Muscle of leg (tissue), 11 donors: ENCODE measurements around the gene PAK2. TPM values are rescaled to one million over a fixed set of nuclear protein-coding genes. Genes with fewer than 3 reads are reported as not detected.
"Not testable (repeated sequence)": the region's sequence is repeated elsewhere in the genome, so short reads cannot be mapped to it uniquely, and the experiment has no call there.

Experiments used
- DNase-seq: peaks from one replicate; pipeline ENCODE4 v3.0.0; 2013
- H3K27ac ChIP-seq: one replicate; pipeline ENCODE4 v1.5.1; 2013; ENCODE audit warnings: mild to moderate bottlenecking, low read length, control low read depth
- H3K27me3 ChIP-seq: one replicate; pipeline ENCODE4 v1.6.1; 2013; ENCODE audit warnings: low read length; ENCODE audit not compliant: control insufficient read depth, insufficient read depth
- H3K36me3 ChIP-seq: one replicate; pipeline ENCODE4 v1.6.1; 2013; ENCODE audit warnings: low read length; ENCODE audit not compliant: control insufficient read depth, insufficient read depth
- H3K4me1 ChIP-seq: one replicate; pipeline ENCODE4 v1.6.1; 2013; ENCODE audit warnings: low read length; ENCODE audit not compliant: control insufficient read depth, insufficient read depth
- H3K4me3 ChIP-seq: one replicate; pipeline ENCODE4 v1.5.1; 2013; ENCODE audit warnings: low read length, control low read depth
- H3K9me3 ChIP-seq: replicated peaks from 2 replicates; pipeline ENCODE4 v1.6.1; 2013; ENCODE audit warnings: low read depth, low read length; ENCODE audit not compliant: control insufficient read depth
- WGBS: methylation state at CpG from one replicate; pipeline ENCODE4 v1.1.5; 2013; ENCODE audit warnings: missing lambda C conversion rate; ENCODE audit not compliant: insufficient coverage; 5-methylcytosine and 5-hydroxymethylcytosine counted together
- polyA plus RNA-seq, 8 donors: library from polyadenylated mRNA; unstranded; fragments of 120-200 nt; gene quantifications; one replicate each; pipeline versions ENCODE4 v1.2.1 to v1.2.3, GENCODE V29; 2013; ENCODE audit warnings: inconsistent platforms in 1 of 8, low replicate concordance in 1 of 8; ENCODE audit not compliant: insufficient read length in 8 of 8, insufficient read depth in 1 of 8
- total RNA-seq: library from RNA; stranded (reverse); fragments of 120-200 nt; gene quantifications from one replicate; pipeline ENCODE4 v1.2.4, GENCODE V29; 2013

PAK2 gene
- total and polyA plus RNA-seq, 9 donors = 23.7 to 63.9 (median 51.1) TPM

DNA sequence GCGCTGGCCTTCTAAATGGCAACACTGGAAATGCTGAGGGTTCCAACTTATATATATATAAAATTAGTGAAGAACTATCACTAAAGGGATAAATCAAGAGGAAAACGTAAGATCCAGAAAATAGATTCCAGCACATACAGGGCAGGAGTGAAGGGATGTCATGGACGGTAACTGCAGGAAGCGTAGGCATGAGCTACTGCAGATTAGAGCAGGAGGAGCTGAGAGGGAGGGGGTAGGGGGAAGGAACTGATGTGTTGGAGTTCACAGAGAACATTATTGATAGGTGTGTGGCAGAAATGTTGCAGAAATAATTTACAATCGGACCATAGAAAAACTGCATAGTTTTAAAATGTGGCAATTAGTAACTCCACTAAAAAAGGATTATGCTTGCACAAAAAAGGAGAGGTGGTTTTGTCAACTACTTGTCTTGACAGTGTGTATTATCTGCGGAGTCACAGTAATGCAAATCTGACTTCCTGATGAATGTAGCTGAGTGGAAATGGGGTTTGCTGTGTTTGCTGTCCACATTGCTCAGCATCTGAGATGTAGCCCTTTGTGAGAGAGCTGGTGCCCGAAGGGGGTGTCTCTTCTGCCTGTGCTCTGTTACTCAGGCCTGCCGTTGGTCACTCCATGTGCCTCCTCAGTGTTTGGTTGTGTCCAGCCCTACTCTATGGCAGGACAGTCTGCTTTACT is 61.2 kb downstream of the PAK2 start:
- Histone ChIP-seq H3K27me3 (no peaks in the 10 kb centered on the region), H3K9me3 (no peaks in the 10 kb centered on the region), H3K36me3 (peaks cover 18% of the 10 kb centered on the region), H3K4me3 (no peak overlapping the region), H3K4me1 (no peaks in the 10 kb centered on the region), H3K27ac (no peak overlapping the region)
- 90% methylated on average over 5 of the region's 8 CpGs for WGBS
- DNase-seq = no peak

DNA sequence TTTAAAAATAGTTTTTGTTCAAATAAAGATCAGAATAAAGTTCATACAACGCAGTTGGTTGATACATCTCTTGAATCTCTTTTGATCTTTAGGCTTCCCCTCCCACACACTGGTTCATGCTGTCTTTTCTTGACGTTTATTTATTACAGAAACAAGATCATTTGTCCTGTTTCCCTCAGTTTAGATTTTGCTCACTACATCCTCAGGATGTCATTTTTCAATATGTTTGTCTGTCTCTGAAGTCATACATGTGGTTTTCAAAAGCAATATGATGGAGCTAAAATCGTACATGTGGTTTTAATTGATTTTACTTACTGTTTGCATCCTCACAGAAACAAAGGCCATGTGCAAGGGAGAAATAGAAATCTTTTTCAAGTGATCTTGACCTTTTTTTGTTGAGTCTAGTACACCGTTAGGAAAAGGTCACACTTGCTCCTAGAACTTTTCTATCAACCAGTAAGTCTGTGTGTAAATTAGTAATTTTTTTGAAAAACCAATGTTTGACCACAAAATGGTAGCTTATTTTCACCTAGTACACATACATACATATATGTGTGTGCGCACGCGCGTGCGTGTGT is 64.3 kb downstream of the PAK2 start:
- WGBS = 60% methylated on average over 1 of the region's 9 CpGs
- no peak overlapping the region for H3K27ac ChIP-seq
- no peaks in the 10 kb centered on the region for H3K4me1 ChIP-seq
- no peaks in the 10 kb centered on the region for H3K9me3 ChIP-seq
- H3K27me3 ChIP-seq = no peaks in the 10 kb centered on the region
- H3K4me3 ChIP-seq = no peak overlapping the region
- peaks cover 36% of the 10 kb centered on the region for H3K36me3 ChIP-seq
- DNase-seq = no peak

DNA sequence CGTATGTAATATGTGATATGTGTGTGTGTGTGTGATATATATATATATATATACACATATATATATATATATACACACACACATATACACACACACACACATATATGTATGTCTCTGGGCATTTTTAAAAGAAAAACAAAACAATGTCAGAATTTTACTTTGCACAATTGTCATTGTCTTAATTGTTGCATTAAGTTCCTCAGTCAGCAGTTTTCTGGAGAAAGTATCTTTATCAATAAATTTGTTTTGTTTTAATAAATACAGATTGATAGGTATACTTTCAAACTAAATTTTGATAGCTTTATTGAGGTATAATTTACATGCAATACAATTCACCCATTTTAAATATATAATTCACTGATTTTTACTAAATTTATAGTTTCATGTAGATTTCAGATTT is 65.1 kb downstream of the PAK2 start:
- DNase-seq = no peak
- Histone ChIP-seq H3K4me3 (no peak overlapping the region), H3K36me3 (peaks cover 38% of the 10 kb centered on the region), H3K27me3 (no peaks in the 10 kb centered on the region), H3K9me3 (no peaks in the 10 kb centered on the region), H3K27ac (no peak overlapping the region), H3K4me1 (no peaks in the 10 kb centered on the region)
- WGBS = no CpG with 5 or more reads among the region's 1 CpG

DNA sequence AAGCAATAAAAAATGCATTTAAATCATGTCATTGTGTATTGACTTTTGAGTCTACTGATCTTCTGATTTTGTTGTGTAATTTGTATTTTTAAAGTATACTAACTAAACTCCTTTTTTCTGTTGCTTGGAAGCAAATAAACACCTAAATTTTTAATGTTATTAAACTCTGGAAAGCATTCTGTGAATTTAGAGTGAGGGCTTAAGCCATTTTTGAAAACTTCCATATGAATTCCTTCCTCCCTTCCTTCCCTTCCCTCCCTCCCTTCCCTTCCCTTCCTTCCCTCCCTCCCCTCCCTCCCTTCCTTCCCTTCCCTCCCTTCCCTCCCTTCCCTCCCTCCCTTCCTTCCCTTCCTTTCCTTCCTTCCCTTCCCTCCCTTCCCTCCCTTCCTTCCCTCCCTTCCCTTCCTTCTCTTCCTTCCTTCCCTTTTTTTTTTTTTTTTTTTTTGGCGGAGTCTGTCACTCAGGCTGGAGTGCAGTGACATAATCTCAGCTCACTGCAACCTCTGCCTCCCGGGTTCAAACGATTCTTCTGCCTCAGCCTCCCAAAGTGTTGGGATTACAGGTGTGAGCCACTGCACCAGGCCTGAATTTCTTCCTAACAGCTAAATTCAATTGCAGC is 71.4 kb downstream of the PAK2 start:
- Histone ChIP-seq H3K4me3 (no peak overlapping the region), H3K27ac (no peak overlapping the region), H3K36me3 (peaks cover 40% of the 10 kb centered on the region), H3K9me3 (no peaks in the 10 kb centered on the region), H3K27me3 (no peaks in the 10 kb centered on the region), H3K4me1 (no peaks in the 10 kb centered on the region)
- peak; percentile 5 for DNase-seq
- no CpG with 5 or more reads among the region's 3 CpGs for WGBS

DNA sequence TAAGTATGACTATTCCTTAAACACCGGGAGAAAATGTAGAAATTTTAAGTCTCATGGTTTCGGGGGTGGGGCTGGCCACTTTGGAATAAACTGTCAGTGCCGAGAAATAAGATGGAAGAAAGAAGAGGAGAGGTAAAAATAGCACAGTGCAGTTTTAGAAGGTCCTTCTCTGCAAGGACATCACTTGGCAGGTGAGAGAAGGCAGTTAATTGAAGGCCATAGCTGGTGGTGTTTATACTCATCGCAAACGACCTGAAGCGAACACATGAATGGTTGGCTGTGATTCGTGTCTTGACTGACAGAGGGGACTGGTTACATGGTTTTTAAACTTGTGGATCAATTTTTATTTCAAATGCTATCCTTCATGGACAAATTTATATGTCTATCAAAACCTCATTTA is 73.2 kb downstream of the PAK2 start:
- no peaks in the 10 kb centered on the region for H3K27me3 ChIP-seq
- no peaks in the 10 kb centered on the region for H3K4me1 ChIP-seq
- DNase-seq = no peak
- no peak overlapping the region for H3K27ac ChIP-seq
- peaks cover 36% of the 10 kb centered on the region for H3K36me3 ChIP-seq
- no peak overlapping the region for H3K4me3 ChIP-seq
- 93% methylated on average over 3 of the region's 7 CpGs for WGBS
- H3K9me3 ChIP-seq = no peaks in the 10 kb centered on the region

DNA sequence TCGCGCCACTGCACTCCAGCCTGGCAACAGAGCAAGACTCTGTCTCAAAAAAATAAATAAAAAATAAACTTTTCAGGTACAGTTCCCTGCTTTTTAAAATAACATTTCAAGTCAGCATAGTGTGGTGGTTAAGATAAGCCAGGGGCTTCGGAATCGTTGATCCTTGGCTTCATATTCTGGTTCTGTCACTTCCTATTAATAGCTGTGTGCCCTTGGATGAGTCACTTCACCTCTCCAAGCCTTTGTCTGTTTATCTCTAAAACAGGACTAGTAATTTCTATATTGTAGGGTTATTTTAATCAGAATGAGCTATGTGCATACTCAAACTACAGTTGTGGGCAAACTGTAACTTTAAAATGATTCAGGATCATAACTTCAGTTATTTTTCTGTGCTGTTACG is 74.2 kb downstream of the PAK2 start:
- Histone ChIP-seq H3K27ac (no peak overlapping the region), H3K9me3 (no peaks in the 10 kb centered on the region), H3K4me1 (no peaks in the 10 kb centered on the region), H3K36me3 (peaks cover 28% of the 10 kb centered on the region), H3K4me3 (no peak overlapping the region), H3K27me3 (no peaks in the 10 kb centered on the region)
- no peak for DNase-seq
- no CpG with 5 or more reads among the region's 5 CpGs for WGBS

DNA sequence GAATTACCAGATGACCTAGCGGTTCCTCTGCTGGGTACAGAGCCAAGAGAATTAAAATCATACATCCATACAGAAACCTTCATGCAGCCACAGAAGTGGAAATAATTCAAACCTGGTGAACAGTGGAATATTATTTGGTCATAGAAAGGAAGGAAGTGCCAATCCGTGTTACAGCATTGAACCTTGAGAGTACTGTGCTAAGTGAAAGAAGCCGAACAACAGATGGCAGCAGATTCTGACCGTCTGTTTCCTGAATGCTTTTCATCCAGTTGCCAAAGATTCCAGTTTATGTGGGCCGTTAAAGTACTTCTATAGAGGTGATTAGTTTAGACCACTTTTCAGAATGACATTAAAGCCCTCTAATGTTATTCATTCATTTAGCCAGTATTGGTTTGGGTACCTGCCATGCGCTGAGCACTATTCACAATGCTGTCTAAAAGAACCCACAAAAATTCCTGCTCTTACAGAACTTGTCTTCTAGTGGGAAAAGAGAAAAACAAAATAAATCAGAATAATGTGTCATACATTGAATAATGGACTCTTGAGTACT is 82.2 kb downstream of the PAK2 start:
- H3K4me3 ChIP-seq = no peak overlapping the region
- H3K27me3 ChIP-seq = no peaks in the 10 kb centered on the region
- no peak overlapping the region for H3K27ac ChIP-seq
- WGBS = 90% methylated on average over 3 of the region's 6 CpGs
- H3K36me3 ChIP-seq = peaks cover 62% of the 10 kb centered on the region
- no peaks in the 10 kb centered on the region for H3K4me1 ChIP-seq
- no peak for DNase-seq
- H3K9me3 ChIP-seq = no peaks in the 10 kb centered on the region

DNA sequence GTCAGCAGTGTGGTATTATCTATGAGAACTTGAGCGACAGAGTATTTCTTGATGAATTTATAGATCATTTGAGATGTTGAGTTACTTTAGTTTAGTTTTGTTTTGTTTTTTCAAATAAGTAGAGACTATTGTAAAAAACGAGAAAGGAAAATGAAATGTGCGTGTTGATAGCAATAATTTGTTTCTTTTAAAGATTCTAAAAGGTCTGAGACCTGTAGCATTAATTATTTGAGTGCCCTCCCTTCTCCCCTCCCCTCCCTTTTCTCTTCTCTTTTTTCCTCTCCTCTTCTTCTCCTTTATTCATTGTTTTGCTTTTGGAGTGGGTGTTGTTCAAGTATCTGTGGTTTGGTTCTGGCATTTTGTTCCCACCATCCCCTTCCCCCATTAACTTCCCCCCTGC is 90.0 kb downstream of the PAK2 start:
- 100% methylated on average over 1 of the region's 3 CpGs for WGBS
- DNase-seq, H3K27me3 ChIP-seq, H3K27ac ChIP-seq, H3K4me1 ChIP-seq, H3K4me3 ChIP-seq, H3K9me3 ChIP-seq: not testable (repeated sequence)
- H3K36me3 ChIP-seq = peaks cover 13% of the 10 kb centered on the region

DNA sequence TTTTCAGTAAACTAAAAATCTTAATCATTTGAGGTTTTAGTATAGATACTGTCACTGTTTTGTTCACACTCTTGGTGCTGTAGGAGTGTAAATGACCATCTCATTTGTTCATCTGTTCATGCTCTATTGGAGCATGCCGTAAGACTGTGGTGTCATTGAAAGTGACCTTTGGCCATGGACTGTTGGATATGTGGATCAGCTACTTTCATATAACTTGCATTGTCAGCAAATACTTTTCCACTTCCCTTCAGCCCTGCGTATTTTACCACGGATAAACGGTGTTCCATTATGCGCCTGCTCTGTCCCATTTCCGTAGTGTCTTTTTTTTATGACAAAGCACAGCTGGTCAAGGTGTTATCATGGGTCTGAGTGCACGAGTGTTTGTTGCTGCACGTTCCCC is 95.4 kb downstream of the PAK2 start:
- Histone ChIP-seq H3K9me3 (no peaks in the 10 kb centered on the region), H3K27me3 (no peaks in the 10 kb centered on the region), H3K27ac (no peak overlapping the region), H3K4me1 (no peaks in the 10 kb centered on the region), H3K4me3 (no peak overlapping the region), H3K36me3 (peaks cover 2% of the 10 kb centered on the region)
- DNase-seq = peak; percentile 3
- WGBS = no CpG with 5 or more reads among the region's 8 CpGs

DNA sequence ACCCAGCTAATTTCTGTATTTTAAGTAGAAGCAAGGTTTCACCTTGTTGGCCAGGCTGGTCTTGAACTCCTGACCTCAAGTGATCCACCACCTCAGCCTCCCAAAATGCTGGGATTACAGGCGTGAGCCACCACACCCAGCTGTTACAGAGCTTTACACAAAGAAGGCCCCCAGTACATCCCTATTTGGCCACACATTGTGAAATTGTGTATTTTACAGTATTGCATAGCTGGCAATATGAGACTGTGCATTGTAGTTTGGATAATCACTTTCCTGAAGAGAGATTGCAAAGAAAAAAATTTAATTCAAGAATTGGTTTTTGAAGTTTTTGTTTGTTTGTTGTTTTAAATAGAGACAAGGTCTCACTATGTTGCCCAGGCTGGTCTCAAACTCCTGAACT is 97.0 kb downstream of the PAK2 start:
- not testable (repeated sequence) for H3K4me3 ChIP-seq, H3K36me3 ChIP-seq, H3K27ac ChIP-seq, H3K9me3 ChIP-seq, H3K27me3 ChIP-seq, H3K4me1 ChIP-seq, DNase-seq
- no CpG with 5 or more reads among the region's 1 CpG for WGBS
